Measurements from ENCODE around the gene CABS1. TPM values are rescaled to one million over a fixed set of nuclear protein-coding genes. Genes with fewer than 3 reads are reported as not detected.

Gene CABS1
- polyA plus RNA-seq (2011; rRNA removed), result not detected in 2 replicates
- polyA minus RNA-seq (2011; rRNA and poly(A)+ RNA removed), result not detected in 2 replicates

- POLR2A ChIA-PET, result no interaction called here
- Histone ChIP-seq H3K4me3 (ENCODE audit: low read depth, low read length) (no peak within 1 kb of the TSS), H3K27me3 (ENCODE audit: control insufficient read depth, insufficient read depth, low read length) (no peaks in the 10 kb centered on the region), H3K36me3 (ENCODE audit: control insufficient read depth, insufficient read depth, low read length) (no peaks in the 10 kb centered on the region)
- no peak for TF ChIP-seq CTCF (IDR thresholded peaks at IDR 0.05; ENCODE audit: insufficient read depth, low read depth, low read length)
- DNase-seq (ENCODE audit: low read depth), result no peak
- CTCF ChIA-PET, result no interaction called here
Measured at GRCh38 chr4:70334681-70335080, at the start of gene CABS1. Gene CABS1 (plus strand): TSS chr4:70334981. CDS start chr4:70335040, 59 bp downstream.

- TF ChIP-seq CTCF (IDR thresholded peaks at IDR 0.05; ENCODE audit: insufficient read depth, low read depth, low read length), result no peak
- no peak for DNase-seq (ENCODE audit: low read depth)
- no peak overlapping the region for H3K4me3 ChIP-seq (ENCODE audit: low read depth, low read length)
- no peaks in the 10 kb centered on the region for H3K36me3 ChIP-seq (ENCODE audit: control insufficient read depth, insufficient read depth, low read length)
- ChIA-PET POLR2A (no interaction called here), CTCF (no interaction called here)
- no peaks in the 10 kb centered on the region for H3K27me3 ChIP-seq (ENCODE audit: control insufficient read depth, insufficient read depth, low read length)
Measured at GRCh38 chr4:70288651-70289050, 46.1 kb upstream of the CABS1 start.

GRCh38 chr4:70291341-70291740 lies 43.4 kb upstream of the CABS1 start:
- Histone ChIP-seq H3K36me3 (ENCODE audit: control insufficient read depth, insufficient read depth, low read length) (no peaks in the 10 kb centered on the region), H3K4me3 (ENCODE audit: low read depth, low read length) (no peak overlapping the region), H3K27me3 (ENCODE audit: control insufficient read depth, insufficient read depth, low read length) (no peaks in the 10 kb centered on the region)
- ChIA-PET POLR2A (no interaction called here), CTCF (no interaction called here)
- no peak for TF ChIP-seq CTCF (IDR thresholded peaks at IDR 0.05; ENCODE audit: insufficient read depth, low read depth, low read length)
- no peak for DNase-seq (ENCODE audit: low read depth)

GRCh38 chr4:70297576-70297975 lies 37.2 kb upstream of the CABS1 start:
- DNase-seq (ENCODE audit: low read depth), result no peak
- POLR2A ChIA-PET, result no interaction called here
- Histone ChIP-seq H3K4me3 (ENCODE audit: low read depth, low read length) (no peak overlapping the region), H3K27me3 (ENCODE audit: control insufficient read depth, insufficient read depth, low read length) (no peaks in the 10 kb centered on the region), H3K36me3 (ENCODE audit: control insufficient read depth, insufficient read depth, low read length) (no peaks in the 10 kb centered on the region)
- TF ChIP-seq CTCF (IDR thresholded peaks at IDR 0.05; ENCODE audit: insufficient read depth, low read depth, low read length), result no peak
- CTCF ChIA-PET, result no interaction called here

- no peaks in the 10 kb centered on the region for H3K36me3 ChIP-seq (ENCODE audit: control insufficient read depth, insufficient read depth, low read length)
- no peak for TF ChIP-seq CTCF (IDR thresholded peaks at IDR 0.05; ENCODE audit: insufficient read depth, low read depth, low read length)
- no peaks in the 10 kb centered on the region for H3K27me3 ChIP-seq (ENCODE audit: control insufficient read depth, insufficient read depth, low read length)
- POLR2A ChIA-PET, result no interaction called here
- H3K4me3 ChIP-seq (ENCODE audit: low read depth, low read length), result no peak overlapping the region
- CTCF ChIA-PET, result no interaction called here
- no peak for DNase-seq (ENCODE audit: low read depth)
Measured at GRCh38 chr4:70298051-70298450, 36.7 kb upstream of the CABS1 start.
